Stimulated activated memory B cell treated with anti-CD40 and anti-IgM and Interleukin-4, amounts not matched to agents 10 μg/mL and 1 μg/mL and 100 μg/mL, for 72 hours (primary cell): ENCODE results near the gene TNFAIP8L2.

ENCODE experiments used
- ATAC-seq: fragments of 150-1000 bp; cut with Tn5 transposase; 2 replicates; pipeline ENCODE4 v1.10.0; 2021
- H3K27ac Mint-ChIP-seq: one replicate; pipeline ENCODE4 v1.8.0; 2022; ENCODE audit warnings: mild to moderate bottlenecking, mixed read lengths
- H3K27me3 Mint-ChIP-seq: one replicate; pipeline ENCODE4 v1.8.0; 2022; ENCODE audit warnings: mixed read lengths
- H3K36me3 Mint-ChIP-seq: one replicate; pipeline ENCODE4 v1.8.0; 2022; ENCODE audit warnings: mixed read lengths
- H3K4me1 Mint-ChIP-seq: one replicate; pipeline ENCODE4 v1.8.0; 2022; ENCODE audit warnings: mixed read lengths
- H3K4me3 Mint-ChIP-seq: one replicate; pipeline ENCODE4 v1.8.0; 2022; ENCODE audit warnings: mild to moderate bottlenecking, moderate library complexity, mixed read lengths
- H3K9me3 Mint-ChIP-seq: one replicate; pipeline ENCODE4 v1.8.0; 2022; ENCODE audit warnings: mixed read lengths

TNFAIP8L2 gene

DNA sequence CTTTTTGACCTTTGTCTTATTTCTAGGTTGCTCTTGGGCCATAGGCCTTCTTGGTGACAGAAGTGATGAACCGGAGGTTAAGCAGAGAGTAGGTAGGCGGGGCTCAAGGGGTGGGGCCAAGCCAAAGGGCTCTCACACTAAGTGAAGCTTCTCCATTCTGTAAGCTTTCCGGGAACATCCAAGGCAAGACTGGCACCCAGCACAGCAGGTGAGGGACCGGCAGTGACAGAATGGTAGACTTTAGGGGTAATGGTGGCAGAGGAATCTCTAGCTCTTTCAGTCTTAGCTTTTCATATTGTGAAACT is at the start of gene TNFAIP8L2:
Gene TNFAIP8L2 (plus strand): TSS at position 135 of the 305 bp plus-strand sequence. CDS start 2,049 bp downstream, outside the sequence.
- peaks cover 38% of the 10 kb centered on the region for H3K4me1 Mint-ChIP-seq
- no peaks in the 10 kb centered on the region for H3K9me3 Mint-ChIP-seq
- H3K27me3 Mint-ChIP-seq = no peaks in the 10 kb centered on the region
- H3K4me3 Mint-ChIP-seq = peak within 1 kb of the TSS; percentile 95
- H3K36me3 Mint-ChIP-seq = peaks cover 30% of the 10 kb centered on the region
- peak; percentile 94 for ATAC-seq
- H3K27ac Mint-ChIP-seq = peak within 1 kb of the TSS; percentile 85

- H3K27me3 Mint-ChIP-seq = no peaks in the 10 kb centered on the region
- H3K9me3 Mint-ChIP-seq = no peaks in the 10 kb centered on the region
- H3K27ac Mint-ChIP-seq = no peak overlapping the region
- ATAC-seq = no peak
- no peak overlapping the region for H3K4me3 Mint-ChIP-seq
- no peaks in the 10 kb centered on the region for H3K4me1 Mint-ChIP-seq
- peaks cover 24% of the 10 kb centered on the region for H3K36me3 Mint-ChIP-seq
Measured at GRCh38 chr1:151106894-151107293, 49.6 kb upstream of the TNFAIP8L2 start.

GRCh38 chr1:151108331-151108730 is 48.1 kb upstream of the TNFAIP8L2 start:
- H3K27me3 Mint-ChIP-seq = no peaks in the 10 kb centered on the region
- H3K4me1 Mint-ChIP-seq = no peaks in the 10 kb centered on the region
- no peak overlapping the region for H3K4me3 Mint-ChIP-seq
- peaks cover 24% of the 10 kb centered on the region for H3K36me3 Mint-ChIP-seq
- H3K27ac Mint-ChIP-seq = no peak overlapping the region
- H3K9me3 Mint-ChIP-seq = no peaks in the 10 kb centered on the region
- no peak for ATAC-seq

DNA sequence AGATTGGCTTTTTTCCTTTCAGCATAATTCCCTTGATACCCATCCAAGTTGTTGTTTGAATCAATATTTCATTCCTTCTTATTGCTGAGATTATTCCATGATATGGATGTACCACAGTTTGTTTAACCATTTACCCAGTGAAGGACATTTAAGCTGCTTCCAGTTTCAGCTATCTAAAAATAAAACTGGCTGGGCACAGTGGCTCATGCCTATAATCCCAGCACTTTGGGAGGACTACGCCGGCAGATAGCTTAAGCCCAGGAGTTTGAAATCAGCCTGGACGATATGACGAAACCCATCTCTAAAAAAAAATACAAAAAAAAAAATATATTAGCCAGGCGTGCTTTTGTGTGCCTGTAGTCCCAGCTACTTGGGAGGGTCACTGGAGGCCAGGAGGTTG is 42.6 kb upstream of the TNFAIP8L2 start:
- Mint-ChIP-seq H3K4me3 (no peak overlapping the region), H3K36me3 (peaks cover 17% of the 10 kb centered on the region), H3K27ac (no peak overlapping the region), H3K4me1 (no peaks in the 10 kb centered on the region), H3K9me3 (no peaks in the 10 kb centered on the region), H3K27me3 (no peaks in the 10 kb centered on the region)
- ATAC-seq = no peak

DNA sequence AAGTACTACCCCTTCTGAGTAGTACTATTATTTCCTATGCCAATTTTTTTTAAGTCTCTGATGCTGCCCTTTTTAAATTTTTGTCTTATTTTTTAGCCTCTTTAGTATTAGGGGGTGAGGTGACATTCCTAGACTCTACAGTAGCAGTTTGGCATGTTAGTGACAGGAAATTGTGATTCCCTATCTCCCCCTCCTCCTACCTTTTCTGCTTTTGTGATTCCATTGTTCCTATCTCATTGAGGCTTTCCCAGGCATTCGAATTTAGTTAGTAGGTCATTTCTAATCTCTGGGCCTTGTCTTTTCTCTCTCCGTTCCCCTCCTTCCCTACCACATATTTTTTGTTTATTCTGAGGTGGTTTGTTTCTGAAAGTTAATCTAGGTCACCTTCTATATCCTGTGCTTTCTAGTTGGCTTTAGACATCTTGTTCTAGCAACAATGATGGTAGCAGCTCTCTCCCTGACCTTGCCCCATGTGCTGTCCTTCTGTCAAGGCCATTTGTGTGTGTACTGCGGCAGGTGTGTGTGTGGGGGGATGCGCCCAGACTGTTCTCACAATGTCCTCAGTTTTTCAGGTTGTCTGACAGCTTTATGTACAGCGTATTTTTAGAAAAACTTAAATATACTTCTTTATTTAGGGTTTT is 31.6 kb upstream of the TNFAIP8L2 start:
- H3K27me3 Mint-ChIP-seq = no peaks in the 10 kb centered on the region
- H3K36me3 Mint-ChIP-seq = peaks cover 21% of the 10 kb centered on the region
- no peaks in the 10 kb centered on the region for H3K4me1 Mint-ChIP-seq
- no peak overlapping the region for H3K27ac Mint-ChIP-seq
- H3K4me3 Mint-ChIP-seq = no peak overlapping the region
- no peaks in the 10 kb centered on the region for H3K9me3 Mint-ChIP-seq
- no peak for ATAC-seq

GRCh38 chr1:151128800-151129199 is 27.6 kb upstream of the TNFAIP8L2 start:
- Mint-ChIP-seq H3K27me3 (no peaks in the 10 kb centered on the region), H3K9me3 (no peaks in the 10 kb centered on the region), H3K4me1 (peaks cover 13% of the 10 kb centered on the region), H3K4me3 (no peak overlapping the region), H3K36me3 (peaks cover 10% of the 10 kb centered on the region), H3K27ac (no peak overlapping the region)
- ATAC-seq = no peak

GRCh38 chr1:151130987-151131586 is 25.4 kb upstream of the TNFAIP8L2 start:
- Mint-ChIP-seq H3K27ac (peak overlapping the region; percentile 84), H3K4me1 (peaks cover 13% of the 10 kb centered on the region), H3K36me3 (no peaks in the 10 kb centered on the region), H3K4me3 (peak overlapping the region; percentile 79), H3K27me3 (no peaks in the 10 kb centered on the region), H3K9me3 (no peaks in the 10 kb centered on the region)
- ATAC-seq = peak; percentile 94

GRCh38 chr1:151131701-151132334 is 24.6 kb upstream of the TNFAIP8L2 start:
- Mint-ChIP-seq H3K4me1 (peaks cover 13% of the 10 kb centered on the region), H3K27ac (peak overlapping the region; percentile 84), H3K9me3 (no peaks in the 10 kb centered on the region), H3K4me3 (peak overlapping the region; percentile 79), H3K27me3 (no peaks in the 10 kb centered on the region), H3K36me3 (no peaks in the 10 kb centered on the region)
- no peak for ATAC-seq

DNA sequence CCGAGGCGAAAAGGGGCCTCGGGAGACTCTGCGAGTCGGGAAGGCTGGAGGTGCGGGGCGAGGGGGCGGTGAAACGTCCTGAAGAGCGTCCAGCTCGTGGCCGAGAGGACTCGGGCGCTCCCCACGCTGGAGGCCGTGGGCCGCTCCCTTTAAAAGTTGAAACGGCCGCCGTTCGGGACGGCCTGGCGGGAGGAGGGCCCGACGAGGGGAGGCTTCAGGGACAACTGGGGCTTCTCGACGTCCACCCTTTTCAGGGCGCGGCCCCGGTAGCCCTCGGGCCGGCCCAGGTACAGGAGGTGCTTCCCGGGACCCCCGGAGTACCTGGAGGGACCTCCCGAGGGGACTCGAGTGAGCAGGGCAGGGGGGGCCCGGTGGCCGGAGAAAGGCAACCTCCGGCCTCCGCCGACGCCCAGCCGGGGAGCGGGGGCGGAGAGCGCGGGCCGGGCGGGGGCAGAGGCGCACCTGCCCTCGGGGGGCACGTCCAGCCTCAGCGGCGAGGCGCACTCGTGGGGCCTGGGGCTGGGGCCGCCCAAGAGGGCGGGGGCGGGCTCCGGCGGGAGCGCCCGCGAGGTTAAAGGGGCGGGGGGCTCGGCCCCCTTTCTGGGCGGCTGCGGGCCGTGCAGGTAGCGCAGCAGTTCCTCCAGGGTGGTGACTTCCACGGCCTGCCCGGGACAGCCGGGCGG is 24.0 kb upstream of the TNFAIP8L2 start:
- peaks cover 13% of the 10 kb centered on the region for H3K4me1 Mint-ChIP-seq
- peak; percentile 42 for ATAC-seq
- no peaks in the 10 kb centered on the region for H3K27me3 Mint-ChIP-seq
- no peaks in the 10 kb centered on the region for H3K36me3 Mint-ChIP-seq
- no peaks in the 10 kb centered on the region for H3K9me3 Mint-ChIP-seq
- H3K4me3 Mint-ChIP-seq = peak overlapping the region; percentile 79
- no peak overlapping the region for H3K27ac Mint-ChIP-seq

DNA sequence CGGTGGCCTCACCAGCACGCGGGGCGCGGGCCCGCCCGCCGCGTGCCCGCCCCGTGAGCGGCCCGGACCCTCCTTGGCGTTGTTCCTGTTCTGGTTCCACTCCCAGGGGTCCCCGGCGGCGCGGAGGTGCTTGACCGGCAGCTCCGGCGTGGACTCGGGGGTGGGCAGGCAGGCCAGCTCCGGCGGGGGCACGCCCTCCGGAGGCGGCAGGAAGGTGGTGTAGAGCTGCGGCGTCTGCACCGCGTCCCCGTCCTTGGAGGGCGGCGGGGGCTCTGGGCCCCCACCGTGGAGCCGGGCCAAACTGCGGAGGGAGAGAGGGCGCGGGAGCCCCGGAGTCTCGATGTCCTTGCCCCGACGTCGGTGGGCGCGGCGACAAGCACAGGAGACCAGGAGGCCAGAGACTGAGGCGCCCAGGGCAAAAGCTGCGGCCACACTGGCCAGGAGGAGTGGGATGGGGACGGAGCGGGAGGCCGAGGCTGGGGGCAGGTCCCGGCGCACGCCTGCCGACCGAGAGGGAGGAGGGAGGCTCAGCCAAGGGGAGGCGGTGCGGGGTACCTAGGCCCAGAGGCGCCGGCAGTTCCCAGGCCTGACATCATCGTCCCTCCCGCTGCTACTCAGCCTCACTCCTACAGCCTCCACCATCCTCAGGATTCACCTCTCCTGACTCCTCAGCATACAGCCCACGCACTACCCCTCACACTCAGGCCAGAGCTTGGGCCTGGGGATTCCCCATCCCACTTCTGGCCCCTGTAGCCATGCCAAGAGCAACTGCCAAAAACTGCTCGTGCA is 23.2 kb upstream of the TNFAIP8L2 start:
- H3K4me1 Mint-ChIP-seq = peaks cover 13% of the 10 kb centered on the region
- no peaks in the 10 kb centered on the region for H3K9me3 Mint-ChIP-seq
- peak; percentile 4 for ATAC-seq
- H3K27me3 Mint-ChIP-seq = no peaks in the 10 kb centered on the region
- H3K27ac Mint-ChIP-seq = no peak overlapping the region
- H3K4me3 Mint-ChIP-seq = no peak overlapping the region
- no peaks in the 10 kb centered on the region for H3K36me3 Mint-ChIP-seq

DNA sequence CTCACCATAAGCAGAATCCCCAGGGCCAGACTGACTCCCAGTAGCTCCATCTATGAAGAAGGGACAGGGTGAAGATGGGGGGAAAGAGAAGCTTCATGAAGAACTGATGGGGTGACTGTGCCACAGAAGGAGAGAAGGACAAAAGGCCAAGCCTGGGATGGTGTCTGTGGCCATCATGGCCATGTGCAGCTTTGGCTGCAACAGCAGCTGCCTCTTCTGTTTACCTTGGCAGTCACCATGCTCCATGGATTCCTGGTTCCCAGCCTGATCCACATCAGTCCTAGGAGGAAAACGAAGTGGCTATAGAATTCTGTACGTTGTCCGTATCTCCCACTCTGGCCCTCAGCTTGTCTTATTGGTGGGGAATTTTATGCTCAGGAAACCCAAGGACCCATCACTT is 22.1 kb upstream of the TNFAIP8L2 start:
- no peak overlapping the region for H3K4me3 Mint-ChIP-seq
- H3K4me1 Mint-ChIP-seq = peaks cover 13% of the 10 kb centered on the region
- H3K27me3 Mint-ChIP-seq = no peaks in the 10 kb centered on the region
- H3K36me3 Mint-ChIP-seq = no peaks in the 10 kb centered on the region
- ATAC-seq = no peak
- no peak overlapping the region for H3K27ac Mint-ChIP-seq
- no peaks in the 10 kb centered on the region for H3K9me3 Mint-ChIP-seq

- Mint-ChIP-seq H3K36me3 (no peaks in the 10 kb centered on the region), H3K27ac (no peak overlapping the region), H3K27me3 (no peaks in the 10 kb centered on the region), H3K4me1 (peaks cover 13% of the 10 kb centered on the region), H3K4me3 (no peak overlapping the region), H3K9me3 (no peaks in the 10 kb centered on the region)
- ATAC-seq = no peak
Measured at GRCh38 chr1:151134991-151135390, 21.5 kb upstream of the TNFAIP8L2 start.

DNA sequence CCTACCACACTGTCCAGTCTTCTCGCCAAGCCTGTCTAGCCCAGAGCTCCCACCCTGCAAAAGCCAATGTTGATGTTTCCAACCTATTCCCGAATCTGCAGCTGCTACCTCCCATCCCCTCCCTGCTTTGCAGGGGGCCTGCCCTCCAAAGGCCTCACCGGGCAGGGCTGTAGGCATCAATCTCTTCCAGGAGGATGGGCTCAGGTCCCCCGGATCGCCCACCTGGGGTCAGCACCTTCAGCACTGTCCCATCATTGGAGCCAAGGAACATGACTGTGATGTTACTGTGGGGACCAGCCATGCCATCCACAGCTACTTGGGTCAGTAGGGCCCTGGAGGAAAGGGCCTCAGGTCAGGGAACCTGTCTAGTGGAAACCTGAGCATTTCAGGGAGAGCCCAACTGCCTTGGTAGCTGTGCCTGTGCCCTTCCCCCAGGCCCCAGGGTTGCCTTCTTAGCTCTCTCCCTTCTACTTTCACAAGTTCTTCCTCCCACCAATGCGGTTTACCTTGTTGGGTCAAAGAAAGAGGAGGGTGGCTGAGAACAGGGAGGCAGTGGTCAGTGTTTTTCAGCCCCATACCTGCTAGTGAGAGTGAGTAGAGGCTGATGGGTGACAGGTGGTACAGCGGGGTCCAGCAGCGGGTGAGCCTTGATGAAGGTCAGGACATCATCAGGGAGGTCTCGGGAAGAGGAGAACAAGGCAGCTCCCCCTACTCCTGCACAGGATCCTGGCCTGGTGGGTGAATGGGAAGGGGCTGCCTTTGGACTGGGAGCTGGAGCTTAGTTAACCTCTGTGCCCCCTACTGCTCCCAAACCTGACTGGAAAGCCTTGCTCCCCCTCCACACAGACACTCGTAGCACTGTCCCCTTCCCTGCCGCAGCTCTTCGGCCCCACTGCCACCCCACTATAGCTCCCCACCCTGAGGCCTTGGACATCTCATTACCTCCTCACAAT is 20.7 kb upstream of the TNFAIP8L2 start:
- H3K27me3 Mint-ChIP-seq = no peaks in the 10 kb centered on the region
- H3K4me1 Mint-ChIP-seq = peaks cover 12% of the 10 kb centered on the region
- H3K9me3 Mint-ChIP-seq = no peaks in the 10 kb centered on the region
- no peaks in the 10 kb centered on the region for H3K36me3 Mint-ChIP-seq
- H3K4me3 Mint-ChIP-seq = no peak overlapping the region
- ATAC-seq = no peak
- no peak overlapping the region for H3K27ac Mint-ChIP-seq

GRCh38 chr1:151137789-151138188 is 18.7 kb upstream of the TNFAIP8L2 start:
- Mint-ChIP-seq H3K4me3 (no peak overlapping the region), H3K4me1 (peaks cover 8% of the 10 kb centered on the region), H3K27me3 (no peaks in the 10 kb centered on the region), H3K9me3 (no peaks in the 10 kb centered on the region), H3K27ac (no peak overlapping the region), H3K36me3 (no peaks in the 10 kb centered on the region)
- no peak for ATAC-seq
